Measurements from ENCODE around the gene ZNF587.
"Not testable (repeated sequence)": the region's sequence is repeated elsewhere in the genome, so short reads cannot be mapped to it uniquely, and the experiment has no call there.

DNA sequence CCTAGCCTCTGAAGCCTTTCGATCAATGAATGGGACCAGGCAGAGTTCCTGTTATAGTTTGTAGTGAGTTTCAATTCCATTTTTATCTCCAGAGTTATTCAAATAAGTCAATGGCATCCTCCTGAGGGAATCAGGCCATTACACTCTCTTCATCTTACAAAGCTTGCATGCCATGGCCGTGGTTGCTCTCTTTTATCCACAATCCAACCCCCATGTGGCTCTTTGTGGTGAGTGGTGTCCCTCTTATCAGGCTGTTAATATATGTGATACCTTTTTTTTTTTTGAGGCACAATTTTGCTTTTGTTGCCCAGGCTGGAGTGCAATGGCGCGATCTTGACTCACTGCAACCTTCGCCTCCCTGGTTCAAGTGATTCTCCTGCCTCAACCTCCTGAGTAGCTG lies 12.7 kb upstream of the ZNF587 start:
- TF ChIP-seq, protein P1, sequence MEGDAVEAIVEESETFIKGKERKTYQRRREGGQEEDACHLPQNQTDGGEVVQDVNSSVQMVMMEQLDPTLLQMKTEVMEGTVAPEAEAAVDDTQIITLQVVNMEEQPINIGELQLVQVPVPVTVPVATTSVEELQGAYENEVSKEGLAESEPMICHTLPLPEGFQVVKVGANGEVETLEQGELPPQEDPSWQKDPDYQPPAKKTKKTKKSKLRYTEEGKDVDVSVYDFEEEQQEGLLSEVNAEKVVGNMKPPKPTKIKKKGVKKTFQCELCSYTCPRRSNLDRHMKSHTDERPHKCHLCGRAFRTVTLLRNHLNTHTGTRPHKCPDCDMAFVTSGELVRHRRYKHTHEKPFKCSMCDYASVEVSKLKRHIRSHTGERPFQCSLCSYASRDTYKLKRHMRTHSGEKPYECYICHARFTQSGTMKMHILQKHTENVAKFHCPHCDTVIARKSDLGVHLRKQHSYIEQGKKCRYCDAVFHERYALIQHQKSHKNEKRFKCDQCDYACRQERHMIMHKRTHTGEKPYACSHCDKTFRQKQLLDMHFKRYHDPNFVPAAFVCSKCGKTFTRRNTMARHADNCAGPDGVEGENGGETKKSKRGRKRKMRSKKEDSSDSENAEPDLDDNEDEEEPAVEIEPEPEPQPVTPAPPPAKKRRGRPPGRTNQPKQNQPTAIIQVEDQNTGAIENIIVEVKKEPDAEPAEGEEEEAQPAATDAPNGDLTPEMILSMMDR (IDR thresholded peaks at IDR 0.05): not testable (repeated sequence)
- not testable (repeated sequence) for TF ChIP-seq POLR2A (IDR thresholded peaks at IDR 0.05)

All from body of pancreas (tissue), 4 donors.